Measurements from ENCODE around the gene MSRB1.

The MSRB1 gene

DNA sequence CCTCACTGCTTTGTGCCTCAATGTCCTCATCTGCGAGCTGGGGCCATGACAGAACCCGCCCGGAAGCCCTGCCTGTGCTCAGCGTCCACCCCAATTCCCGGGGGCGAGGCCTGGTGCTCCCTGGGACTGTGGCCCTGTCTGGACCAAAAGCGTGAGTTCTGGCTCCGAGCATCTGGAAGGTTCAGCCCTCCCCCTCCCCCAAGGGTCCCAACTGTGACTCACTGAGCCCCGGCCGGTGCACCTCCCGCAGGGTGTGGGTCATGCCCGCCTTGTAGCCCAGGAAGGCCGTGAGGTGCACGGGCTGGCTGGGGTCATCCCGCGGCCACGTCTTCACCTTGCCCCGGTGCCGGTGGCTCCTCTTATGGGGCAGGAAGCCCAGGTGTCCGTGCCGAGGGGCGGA is 10.7 kb upstream of the MSRB1 start:
- DNase-seq (ENCODE audit: low spot score) = no peak
- no peak overlapping the region for H3K9ac ChIP-seq (ENCODE audit: low read depth, low read length, poor library complexity)
- H3K9me3 ChIP-seq (replicated peaks in 1 of 2; ENCODE audit: control insufficient read depth in 2 of 2, insufficient read depth in 1 of 2, low read depth in 1 of 2, low read length in 2 of 2) = no peaks in the 10 kb centered on the region
- H2BK12ac ChIP-seq (ENCODE audit: low read length) = peak overlapping the region; percentile 41
- no peak overlapping the region for H2BK120ac ChIP-seq (ENCODE audit: low read depth, low read length)
- H3K4me2 ChIP-seq (ENCODE audit: insufficient read depth, low read length, poor library complexity, severe bottlenecking) = no peak overlapping the region
- no peaks in the 10 kb centered on the region for H3K36me3 ChIP-seq (replicated peaks in 1 of 2; ENCODE audit: control insufficient read depth in 2 of 2, insufficient read depth in 2 of 2, low read length in 2 of 2)
- H3K27ac ChIP-seq (replicated peaks; ENCODE audit: low read length) = no peak overlapping the region
- no peaks in the 10 kb centered on the region for H3K27me3 ChIP-seq (ENCODE audit: control insufficient read depth in 3 of 3, insufficient read depth in 3 of 3, low read depth in 1 of 3, low read length in 3 of 3)
- no peak overlapping the region for H3K4me3 ChIP-seq (ENCODE audit: low read length in 2 of 2)
- H3K79me1 ChIP-seq (ENCODE audit: low read depth, low read length) = no peaks in the 10 kb centered on the region
- peak overlapping the region; percentile 53 for H3K4ac ChIP-seq (ENCODE audit: low read length)
- no peak overlapping the region for H2BK5ac ChIP-seq (ENCODE audit: low read length)
- H3K23ac ChIP-seq (ENCODE audit: low read depth, low read length, poor library complexity) = no peak overlapping the region
- no peak overlapping the region for H4K8ac ChIP-seq (ENCODE audit: low read depth, low read length)
- no peak overlapping the region for H2AFZ ChIP-seq (ENCODE audit: low read length)
- peak overlapping the region; percentile 8 for H3K18ac ChIP-seq (ENCODE audit: low read length)
- no CpG with 5 or more reads among the region's 22 CpGs for WGBS, 2 donors (ENCODE audit: extremely low coverage in 2 of 2, insufficient read length in 2 of 2, insufficient replicate concordance in 1 of 2)
- H2AK5ac ChIP-seq (ENCODE audit: low read depth, low read length) = peak overlapping the region; percentile 47
- no peaks in the 10 kb centered on the region for H3K4me1 ChIP-seq (ENCODE audit: control insufficient read depth in 2 of 2, insufficient read depth in 1 of 2, low read depth in 1 of 2, low read length in 2 of 2)
- H4K91ac ChIP-seq (ENCODE audit: low read depth, low read length, poor library complexity) = no peak overlapping the region
- peak overlapping the region; percentile 9 for H2BK15ac ChIP-seq (ENCODE audit: low read length)
- H3K14ac ChIP-seq (ENCODE audit: low read length) = no peak overlapping the region

GRCh38 chr16:1950559-1950958 is 7.6 kb upstream of the MSRB1 start:
- peak overlapping the region; percentile 26 for H2BK15ac ChIP-seq (ENCODE audit: low read length)
- H4K91ac ChIP-seq (ENCODE audit: low read depth, low read length, poor library complexity) = no peak overlapping the region
- H2AK5ac ChIP-seq (ENCODE audit: low read depth, low read length) = peak overlapping the region; percentile 88
- no peak overlapping the region for H3K4me2 ChIP-seq (ENCODE audit: insufficient read depth, low read length, poor library complexity, severe bottlenecking)
- no peaks in the 10 kb centered on the region for H3K9me3 ChIP-seq (replicated peaks in 1 of 2; ENCODE audit: control insufficient read depth in 2 of 2, insufficient read depth in 1 of 2, low read depth in 1 of 2, low read length in 2 of 2)
- H3K36me3 ChIP-seq (replicated peaks in 1 of 2; ENCODE audit: control insufficient read depth in 2 of 2, insufficient read depth in 2 of 2, low read length in 2 of 2) = no peaks in the 10 kb centered on the region
- H2AFZ ChIP-seq (ENCODE audit: low read length) = peak overlapping the region; percentile 80
- H3K9ac ChIP-seq (ENCODE audit: low read depth, low read length, poor library complexity) = peak overlapping the region; percentile 70
- H3K18ac ChIP-seq (ENCODE audit: low read length) = peak overlapping the region; percentile 64
- H3K4me3 ChIP-seq (ENCODE audit: low read length in 2 of 2) = no peak overlapping the region
- no peaks in the 10 kb centered on the region for H3K79me1 ChIP-seq (ENCODE audit: low read depth, low read length)
- peak overlapping the region; percentile 58 for H2BK12ac ChIP-seq (ENCODE audit: low read length)
- no peak for DNase-seq (ENCODE audit: low spot score)
- H3K27ac ChIP-seq (replicated peaks; ENCODE audit: low read length) = no peak overlapping the region
- H2BK5ac ChIP-seq (ENCODE audit: low read length) = peak overlapping the region; percentile 96
- H4K8ac ChIP-seq (ENCODE audit: low read depth, low read length) = no peak overlapping the region
- no peaks in the 10 kb centered on the region for H3K4me1 ChIP-seq (ENCODE audit: control insufficient read depth in 2 of 2, insufficient read depth in 1 of 2, low read depth in 1 of 2, low read length in 2 of 2)
- WGBS, 2 donors (ENCODE audit: extremely low coverage in 2 of 2, insufficient read length in 2 of 2, insufficient replicate concordance in 1 of 2) = no CpG with 5 or more reads among the region's 19 CpGs
- peaks cover 0 to 3% (median 0%) of the 10 kb centered on the region in 3 experiments for H3K27me3 ChIP-seq (ENCODE audit: control insufficient read depth in 3 of 3, insufficient read depth in 3 of 3, low read depth in 1 of 3, low read length in 3 of 3)
- H3K4ac ChIP-seq (ENCODE audit: low read length) = peak overlapping the region; percentile 53
- H3K14ac ChIP-seq (ENCODE audit: low read length) = no peak overlapping the region
- no peak overlapping the region for H2BK120ac ChIP-seq (ENCODE audit: low read depth, low read length)
- peak overlapping the region; percentile 80 for H3K23ac ChIP-seq (ENCODE audit: low read depth, low read length, poor library complexity)

- no peak overlapping the region for H4K8ac ChIP-seq (ENCODE audit: low read depth, low read length)
- peaks cover 0 to 7% (median 0%) of the 10 kb centered on the region in 3 experiments for H3K27me3 ChIP-seq (ENCODE audit: control insufficient read depth in 3 of 3, insufficient read depth in 3 of 3, low read depth in 1 of 3, low read length in 3 of 3)
- peak overlapping the region; percentile 80 for H2AFZ ChIP-seq (ENCODE audit: low read length)
- no peak overlapping the region for H2BK15ac ChIP-seq (ENCODE audit: low read length)
- no peaks in the 10 kb centered on the region for H3K36me3 ChIP-seq (replicated peaks in 1 of 2; ENCODE audit: control insufficient read depth in 2 of 2, insufficient read depth in 2 of 2, low read length in 2 of 2)
- H3K14ac ChIP-seq (ENCODE audit: low read length) = peak overlapping the region; percentile 84
- no peak overlapping the region for H3K27ac ChIP-seq (replicated peaks; ENCODE audit: low read length)
- H3K4me2 ChIP-seq (ENCODE audit: insufficient read depth, low read length, poor library complexity, severe bottlenecking) = no peak overlapping the region
- DNase-seq (ENCODE audit: low spot score) = no peak
- H2BK5ac ChIP-seq (ENCODE audit: low read length) = peak overlapping the region; percentile 96
- H3K18ac ChIP-seq (ENCODE audit: low read length) = no peak overlapping the region
- H2BK12ac ChIP-seq (ENCODE audit: low read length) = peak overlapping the region; percentile 58
- H3K9ac ChIP-seq (ENCODE audit: low read depth, low read length, poor library complexity) = no peak overlapping the region
- no CpG with 5 or more reads among the region's 7 CpGs for WGBS, 2 donors (ENCODE audit: extremely low coverage in 2 of 2, insufficient read length in 2 of 2, insufficient replicate concordance in 1 of 2)
- H3K9me3 ChIP-seq (replicated peaks in 1 of 2; ENCODE audit: control insufficient read depth in 2 of 2, insufficient read depth in 1 of 2, low read depth in 1 of 2, low read length in 2 of 2) = no peaks in the 10 kb centered on the region
- no peak overlapping the region for H4K91ac ChIP-seq (ENCODE audit: low read depth, low read length, poor library complexity)
- no peak overlapping the region for H3K4me3 ChIP-seq (ENCODE audit: low read length in 2 of 2)
- no peaks in the 10 kb centered on the region for H3K79me1 ChIP-seq (ENCODE audit: low read depth, low read length)
- H3K4ac ChIP-seq (ENCODE audit: low read length) = peak overlapping the region; percentile 23
- peak overlapping the region; percentile 88 for H2AK5ac ChIP-seq (ENCODE audit: low read depth, low read length)
- H3K23ac ChIP-seq (ENCODE audit: low read depth, low read length, poor library complexity) = peak overlapping the region; percentile 80
- H2BK120ac ChIP-seq (ENCODE audit: low read depth, low read length) = no peak overlapping the region
- H3K4me1 ChIP-seq (ENCODE audit: control insufficient read depth in 2 of 2, insufficient read depth in 1 of 2, low read depth in 1 of 2, low read length in 2 of 2) = no peaks in the 10 kb centered on the region
Measured at GRCh38 chr16:1950047-1950446, 7.0 kb upstream of the MSRB1 start.

DNA sequence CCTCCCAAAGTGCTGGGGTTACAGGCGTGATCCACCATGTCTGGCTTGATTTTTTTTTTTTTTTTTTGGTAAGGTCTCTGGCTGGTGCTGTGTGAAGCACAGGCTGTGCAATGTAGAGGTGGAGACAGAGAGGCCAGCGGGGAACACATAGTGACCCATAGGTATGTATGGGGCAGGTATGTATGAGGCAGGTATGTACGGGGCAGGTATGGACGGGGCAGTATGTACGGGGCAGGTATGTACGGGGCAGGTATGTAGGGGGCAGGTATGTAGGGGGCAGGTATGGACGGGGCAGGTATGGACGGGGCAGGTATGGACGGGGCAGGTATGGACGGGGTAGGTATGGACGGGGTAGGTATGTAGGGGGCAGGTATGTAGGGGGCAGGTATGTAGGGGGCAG is 6.5 kb upstream of the MSRB1 start:
- peak overlapping the region; percentile 71 for H3K14ac ChIP-seq (ENCODE audit: low read length)
- H2AFZ ChIP-seq (ENCODE audit: low read length) = no peak overlapping the region
- no peak overlapping the region for H3K4ac ChIP-seq (ENCODE audit: low read length)
- H2BK12ac ChIP-seq (ENCODE audit: low read length) = no peak overlapping the region
- no peak overlapping the region for H3K27ac ChIP-seq (replicated peaks; ENCODE audit: low read length)
- no peak overlapping the region for H3K9ac ChIP-seq (ENCODE audit: low read depth, low read length, poor library complexity)
- no peak overlapping the region for H3K4me2 ChIP-seq (ENCODE audit: insufficient read depth, low read length, poor library complexity, severe bottlenecking)
- H3K4me1 ChIP-seq (ENCODE audit: control insufficient read depth in 2 of 2, insufficient read depth in 1 of 2, low read depth in 1 of 2, low read length in 2 of 2) = no peaks in the 10 kb centered on the region
- H3K9me3 ChIP-seq (replicated peaks in 1 of 2; ENCODE audit: control insufficient read depth in 2 of 2, insufficient read depth in 1 of 2, low read depth in 1 of 2, low read length in 2 of 2) = no peaks in the 10 kb centered on the region
- H2BK5ac ChIP-seq (ENCODE audit: low read length) = no peak overlapping the region
- no peak overlapping the region for H2BK15ac ChIP-seq (ENCODE audit: low read length)
- no peaks in the 10 kb centered on the region for H3K36me3 ChIP-seq (replicated peaks in 1 of 2; ENCODE audit: control insufficient read depth in 2 of 2, insufficient read depth in 2 of 2, low read length in 2 of 2)
- H3K4me3 ChIP-seq (ENCODE audit: low read length in 2 of 2) = no peak overlapping the region
- H3K27me3 ChIP-seq (ENCODE audit: control insufficient read depth in 3 of 3, insufficient read depth in 3 of 3, low read depth in 1 of 3, low read length in 3 of 3) = peaks cover 0 to 7% (median 0%) of the 10 kb centered on the region in 3 experiments
- no peak overlapping the region for H3K23ac ChIP-seq (ENCODE audit: low read depth, low read length, poor library complexity)
- no peak overlapping the region for H2AK5ac ChIP-seq (ENCODE audit: low read depth, low read length)
- no peak overlapping the region for H2BK120ac ChIP-seq (ENCODE audit: low read depth, low read length)
- no peak overlapping the region for H4K8ac ChIP-seq (ENCODE audit: low read depth, low read length)
- no peak overlapping the region for H4K91ac ChIP-seq (ENCODE audit: low read depth, low read length, poor library complexity)
- DNase-seq (ENCODE audit: low spot score) = no peak
- no peaks in the 10 kb centered on the region for H3K79me1 ChIP-seq (ENCODE audit: low read depth, low read length)
- no CpG with 5 or more reads among the region's 11 CpGs for WGBS, 2 donors (ENCODE audit: extremely low coverage in 2 of 2, insufficient read length in 2 of 2, insufficient replicate concordance in 1 of 2)
- H3K18ac ChIP-seq (ENCODE audit: low read length) = no peak overlapping the region
